GM19035 (cell line): ENCODE measurements around the gene SART1.
"Not testable (repeated sequence)": the region's sequence is repeated elsewhere in the genome, so short reads cannot be mapped to it uniquely, and the experiment has no call there.

ENCODE experiments used
- ATAC-seq: cut with Tn5 transposase; IDR thresholded peaks from one replicate; pipeline ENCODE4 v1.9.1; 2021; ENCODE audit not compliant: unreplicated experiment

Gene SART1

GRCh38 chr11:66014804-66015453 is 53.4 kb downstream of the SART1 start:
- no peak for ATAC-seq

- ATAC-seq: no peak
These were observed 53.9 kb downstream of the SART1 start for GRCh38 chr11:66015454-66015881.

GRCh38 chr11:66015936-66016792 is 54.6 kb downstream of the SART1 start:
- no peak for ATAC-seq

- ATAC-seq: no peak
These were observed 55.3 kb downstream of the SART1 start for GRCh38 chr11:66016793-66017177.

GRCh38 chr11:66017321-66017720 is 55.8 kb downstream of the SART1 start:
- ATAC-seq: no peak

GRCh38 chr11:66020212-66020611 is 58.7 kb downstream of the SART1 start:
- ATAC-seq: no peak

- ATAC-seq: no peak
These were observed 59.3 kb downstream of the SART1 start for GRCh38 chr11:66020618-66021357.

- no peak for ATAC-seq
These were observed 61.1 kb downstream of the SART1 start for GRCh38 chr11:66022401-66023185.

- not testable (repeated sequence) for ATAC-seq
These were observed 61.6 kb downstream of the SART1 start for GRCh38 chr11:66023186-66023440.

GRCh38 chr11:66026017-66026529 is 64.5 kb downstream of the SART1 start, which contains the start of gene CATSPER1:
Gene CATSPER1 (minus strand): TSS chr11:66026479. CDS start chr11:66026379, 100 bp downstream.
- no peak for ATAC-seq
